ENCODE results near the gene ZNF467.

GRCh38 chr7:149728491-149729375, 44.7 kb downstream of the ZNF467 start:
- TF ChIP-seq, protein P1, sequence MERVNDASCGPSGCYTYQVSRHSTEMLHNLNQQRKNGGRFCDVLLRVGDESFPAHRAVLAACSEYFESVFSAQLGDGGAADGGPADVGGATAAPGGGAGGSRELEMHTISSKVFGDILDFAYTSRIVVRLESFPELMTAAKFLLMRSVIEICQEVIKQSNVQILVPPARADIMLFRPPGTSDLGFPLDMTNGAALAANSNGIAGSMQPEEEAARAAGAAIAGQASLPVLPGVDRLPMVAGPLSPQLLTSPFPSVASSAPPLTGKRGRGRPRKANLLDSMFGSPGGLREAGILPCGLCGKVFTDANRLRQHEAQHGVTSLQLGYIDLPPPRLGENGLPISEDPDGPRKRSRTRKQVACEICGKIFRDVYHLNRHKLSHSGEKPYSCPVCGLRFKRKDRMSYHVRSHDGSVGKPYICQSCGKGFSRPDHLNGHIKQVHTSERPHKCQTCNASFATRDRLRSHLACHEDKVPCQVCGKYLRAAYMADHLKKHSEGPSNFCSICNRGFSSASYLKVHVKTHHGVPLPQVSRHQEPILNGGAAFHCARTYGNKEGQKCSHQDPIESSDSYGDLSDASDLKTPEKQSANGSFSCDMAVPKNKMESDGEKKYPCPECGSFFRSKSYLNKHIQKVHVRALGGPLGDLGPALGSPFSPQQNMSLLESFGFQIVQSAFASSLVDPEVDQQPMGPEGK (CRISPR knock-in tag; IDR thresholded peaks at IDR 0.05; ENCODE audit: borderline replicate concordance), result no peak
- TF ChIP-seq TCF4 (CRISPR knock-in tag; IDR thresholded peaks at IDR 0.05; ENCODE audit: borderline replicate concordance), result no peak
- TF ChIP-seq ARNTL (CRISPR knock-in tag; IDR thresholded peaks at IDR 0.05; ENCODE audit: borderline replicate concordance, low read depth), result no peak
- TF ChIP-seq GLIS3 (CRISPR knock-in tag; IDR thresholded peaks at IDR 0.05), result no peak
- TF ChIP-seq ZC3H10 (CRISPR knock-in tag; IDR thresholded peaks at IDR 0.05), result no peak
- no peak for TF ChIP-seq ZNF8 (CRISPR knock-in tag; IDR thresholded peaks at IDR 0.05)
- TF ChIP-seq ISL1 (CRISPR knock-in tag; IDR thresholded peaks at IDR 0.05), result no peak
- TF ChIP-seq, protein P2, sequence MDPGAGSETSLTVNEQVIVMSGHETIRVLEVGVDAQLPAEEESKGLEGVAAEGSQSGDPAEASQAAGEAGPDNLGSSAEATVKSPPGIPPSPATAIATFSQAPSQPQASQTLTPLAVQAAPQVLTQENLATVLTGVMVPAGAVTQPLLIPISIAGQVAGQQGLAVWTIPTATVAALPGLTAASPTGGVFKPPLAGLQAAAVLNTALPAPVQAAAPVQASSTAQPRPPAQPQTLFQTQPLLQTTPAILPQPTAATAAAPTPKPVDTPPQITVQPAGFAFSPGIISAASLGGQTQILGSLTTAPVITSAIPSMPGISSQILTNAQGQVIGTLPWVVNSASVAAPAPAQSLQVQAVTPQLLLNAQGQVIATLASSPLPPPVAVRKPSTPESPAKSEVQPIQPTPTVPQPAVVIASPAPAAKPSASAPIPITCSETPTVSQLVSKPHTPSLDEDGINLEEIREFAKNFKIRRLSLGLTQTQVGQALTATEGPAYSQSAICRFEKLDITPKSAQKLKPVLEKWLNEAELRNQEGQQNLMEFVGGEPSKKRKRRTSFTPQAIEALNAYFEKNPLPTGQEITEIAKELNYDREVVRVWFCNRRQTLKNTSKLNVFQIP (CRISPR knock-in tag; IDR thresholded peaks at IDR 0.05; ENCODE audit: borderline replicate concordance, low read depth), result no peak
- no peak for TF ChIP-seq ZFP3 (CRISPR knock-in tag; IDR thresholded peaks at IDR 0.05)
- TF ChIP-seq OSR1 (CRISPR knock-in tag; IDR thresholded peaks at IDR 0.05), result no peak
- TF ChIP-seq RARB (CRISPR knock-in tag; IDR thresholded peaks at IDR 0.05), result no peak
- no peak for TF ChIP-seq SNAI2 (CRISPR knock-in tag; IDR thresholded peaks at IDR 0.05)
- no peak for TF ChIP-seq CREB5 (CRISPR knock-in tag; IDR thresholded peaks at IDR 0.05; ENCODE audit: low read depth)

Measured in SK-N-SH treated with all-trans-retinoic acid at 6 μM for 48 hours (cell line).